Hematopoietic multipotent progenitor cell treated with erythropoietin and hydrocortisone succinate and interleukin-3 and kit ligand, for 4 days (in vitro differentiated cells): ENCODE results near the gene OR6C76.

Experiments used
- DNase-seq: peaks from one replicate; pipeline ENCODE4 v3.0.0-alpha.2; 2015

The OR6C76 gene

GRCh38 chr12:55470088-55470829 lies 44.2 kb downstream of the OR6C76 start, which contains the start of gene OR6C70:
Gene OR6C70, minus strand, starts transcription at chr12:55470138. Its CDS starts 0 bp downstream, at chr12:55470138.
- DNase-seq: no peak

GRCh38 chr12:55472264-55472663 lies 46.2 kb downstream of the OR6C76 start:
- DNase-seq: no peak
